ENCODE measurements around the gene TMEM245. TPM values are rescaled to one million over a fixed set of nuclear protein-coding genes. Genes with fewer than 3 reads are reported as not detected.
A peak's percentile ranks its signal among the peaks of the same experiment; 100 is the strongest.
"Not testable (repeated sequence)": the region's sequence is repeated elsewhere in the genome, so short reads cannot be mapped to it uniquely, and the experiment has no call there.

Gene TMEM245
- total RNA-seq, 1 experiment from 2014 or later = 34.8 TPM

DNA sequence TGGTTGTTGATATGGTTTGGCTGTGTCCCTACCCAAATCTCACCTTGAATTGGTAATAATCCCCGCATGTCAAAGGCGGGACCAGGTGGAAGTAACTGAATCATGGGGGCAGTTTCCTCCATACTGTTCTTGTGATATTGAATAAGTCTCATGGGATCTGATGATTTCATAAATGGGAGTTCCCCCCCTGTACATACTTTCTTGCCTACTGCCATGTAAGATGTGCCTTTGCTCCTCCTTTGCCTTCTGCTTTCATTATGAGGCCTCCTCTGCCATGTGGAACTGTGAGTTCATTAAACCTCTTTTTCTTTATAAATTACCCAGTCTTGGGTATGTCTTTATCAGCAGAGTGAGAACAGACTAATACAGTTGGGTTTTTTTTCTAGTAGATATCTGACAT, 148.4 kb downstream of the TMEM245 start:
- POLR2A ChIA-PET; RAD21 ChIA-PET (ENCODE audit: low non-redundant PET in 1 of 2, low total read pairs in 2 of 2, uncharacterized antibody in 2 of 2, unreplicated experiment in 2 of 2); H3K4me3 ChIP-seq (replicated peaks in 1 of 2; ENCODE audit: low read depth in 1 of 2, low read length in 2 of 2); H3K4me1 ChIP-seq (ENCODE audit: control insufficient read depth in 1 of 2, insufficient read depth in 2 of 2, low read length in 2 of 2); ATAC-seq; H3K9me3 ChIP-seq (ENCODE audit: control insufficient read depth in 1 of 2, insufficient read depth in 1 of 2, low read depth in 1 of 2, low read length in 2 of 2); H3K9ac ChIP-seq (ENCODE audit: low read length); DNase-seq (ENCODE audit: low read depth, low spot score); H3K4me2 ChIP-seq (ENCODE audit: low read length); BruUV-seq (replicated peaks); H3K79me2 ChIP-seq (ENCODE audit: insufficient read depth, low read length); H4K20me1 ChIP-seq (ENCODE audit: insufficient read depth); H3K9me2 ChIP-seq (ENCODE audit: insufficient read depth); intact Hi-C loops (cut with micrococcal nuclease); H3K27ac ChIP-seq (ENCODE audit: low read depth, low read length); H3K27me3 ChIP-seq (ENCODE audit: insufficient read depth, low read length); H2AFZ ChIP-seq (ENCODE audit: low read depth, low read length, poor library complexity, severe bottlenecking); CTCF ChIA-PET: not testable (repeated sequence)
- peaks cover 0 to 22% of the 10 kb centered on the region in 2 experiments; a peak in 1 of 4 replicates for H3K36me3 ChIP-seq (ENCODE audit: control insufficient read depth in 1 of 2, insufficient read depth in 2 of 2, low read length in 2 of 2)

DNA sequence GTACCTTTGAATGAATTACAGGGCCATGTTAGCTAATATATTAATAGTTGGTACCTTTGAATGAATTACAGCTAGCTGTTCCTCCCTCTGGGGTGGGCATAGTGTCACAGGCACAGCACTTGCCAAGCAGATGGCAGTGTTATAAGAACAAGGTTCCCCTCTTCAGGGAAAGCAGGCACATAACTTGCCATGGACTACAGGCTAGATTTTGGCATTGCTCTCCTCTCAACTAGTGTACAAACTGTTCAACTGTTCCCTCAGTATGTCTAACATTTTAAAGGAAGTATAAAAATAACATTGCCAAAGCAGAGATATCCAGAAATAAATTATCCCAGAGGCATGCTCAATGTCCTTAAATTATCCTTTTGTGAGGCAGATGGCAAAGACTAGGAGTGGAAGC, 151.8 kb downstream of the TMEM245 start:
- CTCF ChIA-PET = interaction anchor here (2.6 kb wide), 1 partner anchor 14 kb away, joined by 8 read pairs; no protein-coding TSS in a partner anchor
- no peak overlapping the region for H3K4me3 ChIP-seq (replicated peaks in 1 of 2; ENCODE audit: low read depth in 1 of 2, low read length in 2 of 2)
- H3K4me1 ChIP-seq (ENCODE audit: control insufficient read depth in 1 of 2, insufficient read depth in 2 of 2, low read length in 2 of 2) = no peaks in the 10 kb centered on the region
- BruUV-seq (replicated peaks) = no TSS peak
- RAD21 ChIA-PET (ENCODE audit: low non-redundant PET in 1 of 2, low total read pairs in 2 of 2, uncharacterized antibody in 2 of 2, unreplicated experiment in 2 of 2) = no interaction called here
- H3K79me2 ChIP-seq (ENCODE audit: insufficient read depth, low read length) = no peaks in the 10 kb centered on the region
- intact Hi-C loops (cut with micrococcal nuclease) = no loop called here
- no peak overlapping the region for H3K27ac ChIP-seq (ENCODE audit: low read depth, low read length)
- DNase-seq (ENCODE audit: low read depth, low spot score) (no peak), ATAC-seq (no peak)
- peaks cover 3 to 22% of the 10 kb centered on the region in 2 experiments; a peak in 2 of 4 replicates for H3K36me3 ChIP-seq (ENCODE audit: control insufficient read depth in 1 of 2, insufficient read depth in 2 of 2, low read length in 2 of 2)
- H3K9ac ChIP-seq (ENCODE audit: low read length) = no peak overlapping the region
- POLR2A ChIA-PET = no interaction called here
- H3K9me2 ChIP-seq (ENCODE audit: insufficient read depth) = no peaks in the 10 kb centered on the region
- no peaks in the 10 kb centered on the region for H4K20me1 ChIP-seq (ENCODE audit: insufficient read depth)
- no peak overlapping the region for H3K4me2 ChIP-seq (ENCODE audit: low read length)
- H3K9me3 ChIP-seq (ENCODE audit: control insufficient read depth in 1 of 2, insufficient read depth in 1 of 2, low read depth in 1 of 2, low read length in 2 of 2) = no peaks in the 10 kb centered on the region
- no peak overlapping the region for H2AFZ ChIP-seq (ENCODE audit: low read depth, low read length, poor library complexity, severe bottlenecking)
- TF ChIP-seq ELF1 (IDR thresholded peaks at IDR 0.05; ENCODE audit: borderline replicate concordance, low read depth) (no peak), RAD21 (IDR thresholded peaks at IDR 0.05; ENCODE audit: low read depth) (no peak), JUND (IDR thresholded peaks at IDR 0.05) (no peak), YY1 (IDR thresholded peaks at IDR 0.05; ENCODE audit: extremely low read depth, insufficient replicate concordance, low read depth, low read length) (no peak), ZNF274 (IDR thresholded peaks at IDR 0.05; ENCODE audit: low read depth, low read length) (no peak)
- no peaks in the 10 kb centered on the region for H3K27me3 ChIP-seq (ENCODE audit: insufficient read depth, low read length)

MicroRNAs encoded within 50 kb of the gene (microRNA counts, 767-probe panel; counts per million panel counts)
- not detected for microRNA hsa-miR-32-5p

Small RNA genes lying within 50 kb of the gene (microRNA-seq; reads per million reads assigned to microRNA genes)
- 482 reads per million, percentile 76 among the genes with 10 or more reads in this experiment for gene MIR32 (ENCODE audit: borderline number of aligned reads)

Other genes with a start within 250 kb of the TMEM245 start
- gene ELP1, start 185.8 kb downstream of the TMEM245 start, total RNA-seq (2021; ENCODE audit: unreplicated experiment) = 28.8 TPM
- gene ABITRAM, start 185.5 kb downstream of the TMEM245 start, total RNA-seq (2021; ENCODE audit: unreplicated experiment) = 13.4 TPM
- gene CTNNAL1, start 106.4 kb downstream of the TMEM245 start, total RNA-seq (2021; ENCODE audit: unreplicated experiment) = 87.2 TPM
- gene FRRS1L, start 47.3 kb upstream of the TMEM245 start, total RNA-seq (2021; ENCODE audit: unreplicated experiment) = not detected
- 8.1 TPM for gene EPB41L4B, start 201.1 kb upstream of the TMEM245 start, total RNA-seq (2021; ENCODE audit: unreplicated experiment)